HG03025 (cell line): Measurements from ENCODE around the gene ASIC1.
A peak's percentile ranks its signal among the peaks of the same experiment; 100 is the strongest.
"Not testable (repeated sequence)": the region's sequence is repeated elsewhere in the genome, so short reads cannot be mapped to it uniquely, and the experiment has no call there.

ENCODE experiments used
- ATAC-seq: cut with Tn5 transposase; IDR thresholded peaks from one replicate; pipeline ENCODE4 v1.9.1; 2021; ENCODE audit warnings: mild to moderate bottlenecking, moderate library complexity; ENCODE audit not compliant: unreplicated experiment, low FRiP score

The ASIC1 gene

GRCh38 chr12:50057000-50057841, at the start of gene ASIC1:
ASIC1 (plus strand) TSS chr12:50057596; CDS start chr12:50058767, 1,171 bp downstream.
- no peak for ATAC-seq

GRCh38 chr12:50013361-50014147, 43.8 kb upstream of the ASIC1 start:
- ATAC-seq = no peak

- ATAC-seq = no peak
Observed at GRCh38 chr12:50014342-50014741, 43.1 kb upstream of the ASIC1 start.

GRCh38 chr12:50016501-50017475, 40.6 kb upstream of the ASIC1 start:
- ATAC-seq = no peak

GRCh38 chr12:50017641-50018040, 39.8 kb upstream of the ASIC1 start:
- ATAC-seq = no peak

GRCh38 chr12:50018154-50018553, 39.2 kb upstream of the ASIC1 start:
- ATAC-seq = no peak

GRCh38 chr12:50018968-50019367, 38.4 kb upstream of the ASIC1 start:
- ATAC-seq = no peak

- ATAC-seq = no peak
Observed at GRCh38 chr12:50019524-50019923, 37.9 kb upstream of the ASIC1 start.

- no peak for ATAC-seq
Observed at GRCh38 chr12:50021031-50021430, 36.4 kb upstream of the ASIC1 start.

GRCh38 chr12:50022903-50023302, 34.5 kb upstream of the ASIC1 start:
- no peak for ATAC-seq

- ATAC-seq = no peak
Observed at GRCh38 chr12:50024227-50024626, 33.2 kb upstream of the ASIC1 start.

GRCh38 chr12:50024805-50025186, 32.6 kb upstream of the ASIC1 start:
- peak; percentile 4 for ATAC-seq

- ATAC-seq = peak; percentile 96
Observed at GRCh38 chr12:50025187-50026059, 32.0 kb upstream of the ASIC1 start, which contains the start of gene RACGAP1. RACGAP1 (minus strand) TSS chr12:50025494; CDS start chr12:50016715, 8,779 bp downstream.

GRCh38 chr12:50026691-50027090, 30.7 kb upstream of the ASIC1 start:
- no peak for ATAC-seq

- ATAC-seq = not testable (repeated sequence)
Observed at GRCh38 chr12:50030449-50030848, 26.9 kb upstream of the ASIC1 start.

GRCh38 chr12:50032515-50032853, 24.9 kb upstream of the ASIC1 start:
- no peak for ATAC-seq

- no peak for ATAC-seq
Observed at GRCh38 chr12:50032854-50033581, 24.4 kb upstream of the ASIC1 start.

- ATAC-seq = no peak
Observed at GRCh38 chr12:50038336-50038735, 19.1 kb upstream of the ASIC1 start.
